Transverse colon (tissue), 4 donors: Measurements from ENCODE around the gene SCTR. TPM values are rescaled to one million over a fixed set of nuclear protein-coding genes. Genes with fewer than 3 reads are reported as not detected.

Experiments used
- DNase-seq: peaks from one replicate; pipeline ENCODE4 v3.0.0-alpha.2; 2019
- H3K27ac ChIP-seq, 4 donors: fragments of 200-600 bp; sonication (generic); 2 replicates each; pipeline ENCODE4 v1.5.1; 2016 to 2018; ENCODE audit warnings: inconsistent platforms in 4 of 4
- H3K27me3 ChIP-seq: fragments of 200-600 bp; sonication (generic); 2 replicates; pipeline ENCODE4 v1.5.1; 2017; ENCODE audit warnings: inconsistent platforms
- H3K36me3 ChIP-seq, 4 donors: fragments of 200-600 bp; sonication (generic); 2 replicates each; pipeline ENCODE4 v1.5.1; 2017 to 2019; ENCODE audit warnings: inconsistent platforms in 4 of 4
- H3K4me1 ChIP-seq, 4 donors: fragments of 200-600 bp; sonication (generic); 2 replicates each; pipeline ENCODE4 v1.5.1; 2017 to 2020; ENCODE audit warnings: inconsistent platforms in 4 of 4
- H3K4me3 ChIP-seq, 4 donors: fragments of 200-600 bp; sonication (generic); 1 replicate in 1 of 4; 2 replicates in 3 of 4; pipeline versions ENCODE4 v1.5.1 to v1.6.1; 2017 to 2019; ENCODE audit warnings: inconsistent platforms in 4 of 4
- H3K9me3 ChIP-seq, 2 donors: fragments of 200-600 bp; sonication (generic); 2 replicates each; pipeline ENCODE4 v1.5.1; 2017 to 2019; ENCODE audit warnings: inconsistent platforms in 2 of 2
- CTCF ChIP-seq, 5 experiments: fragments of 200-600 bp in 3 of 5; fragments of 450-650 bp in 2 of 5; sonication (generic) in 3 of 5; IDR thresholded peaks; 1 replicate in 2 of 5; 2 replicates in 3 of 5; pipeline ENCODE4 v1.5.1; 2016 to 2017; ENCODE audit warnings: antibody characterized with exemption in 5 of 5, inconsistent platforms in 3 of 5, mild to moderate bottlenecking in 2 of 5, moderate library complexity in 1 of 5
- EP300 ChIP-seq: sonication (generic); formaldehyde crosslinking; IDR thresholded peaks from one replicate; pipeline ENCODE4 v1.6.1; 2017; ENCODE audit warnings: antibody characterized with exemption, low read depth
- POLR2A ChIP-seq: fragments of 450-650 bp; IDR thresholded peaks from one replicate; pipeline ENCODE4 v1.6.1; 2016; ENCODE audit warnings: antibody characterized with exemption, mild to moderate bottlenecking, moderate library complexity
- POLR2AphosphoS5 ChIP-seq, 3 donors: sonication (generic); formaldehyde crosslinking; IDR thresholded peaks; one replicate each; pipeline ENCODE4 v1.6.1; 2016; ENCODE audit warnings: antibody characterized with exemption in 3 of 3
- WGBS, 2 donors: methylation state at CpG; one replicate each; pipeline ENCODE4 v1.1.5; 2018; ENCODE audit warnings: low coverage in 1 of 2; 5-methylcytosine and 5-hydroxymethylcytosine counted together
- in situ Hi-C, 4 donors: fragments of 200-750 bp; cut with MboI; loops; one replicate each; pipeline versions ENCODE4 v1.15.0 to v1.15.1; 2017; ENCODE audit warnings: low sequenced_read_pairs in 3 of 4, low pct_ligation_motif_present in 1 of 4, low pct_unique_long_range_greater_than_20kb in 1 of 4
- intact Hi-C: fragments of 100-400 bp; cut with DNase I; formaldehyde crosslinking; loops from one replicate; pipeline ENCODE4 v1.15.1; 2023; ENCODE audit warnings: low total_unique reads
- total RNA-seq, 4 donors: library from RNA; depleted of rRNA; stranded (reverse); fragments of >200 nt; gene quantifications; one replicate each; pipeline ENCODE4 v1.1.0, GENCODE V29; 2016

The SCTR gene
- total RNA-seq, 4 donors from 2014 or later, result not detected

GRCh38 chr2:119490653-119491195 is 33.6 kb downstream of the SCTR start:
- Histone ChIP-seq H3K36me3 (no peaks in the 10 kb centered on the region), H3K4me1 (peaks cover 13 to 30% (median 25%) of the 10 kb centered on the region in 4 donors), H3K27ac (no peak overlapping the region), H3K4me3 (no peak overlapping the region), H3K27me3 (no peaks in the 10 kb centered on the region), H3K9me3 (no peaks in the 10 kb centered on the region)
- TF ChIP-seq POLR2AphosphoS5 (IDR thresholded peaks at IDR 0.05), result no peak
- in situ Hi-C loops, result loop anchor here in 1 of 4 donors (25.0 kb wide), 1 partner anchor 603 kb away; no protein-coding TSS in a partner anchor
- 68% methylated on average over 7 of the region's 7 CpGs; no CpG with 5 or more reads in 1 of the 2 donors for WGBS, 2 donors
- intact Hi-C loops, result no loop called here
- no peak for DNase-seq

- H3K27me3 ChIP-seq, result no peaks in the 10 kb centered on the region
- in situ Hi-C loops, result loop anchor here in 1 of 4 donors (25.0 kb wide), 1 partner anchor 603 kb away; no protein-coding TSS in a partner anchor
- H3K36me3 ChIP-seq, result no peaks in the 10 kb centered on the region
- peak overlapping the region in 2 of 4 donors; percentile 34 to 68 for H3K27ac ChIP-seq
- peaks cover 13 to 30% (median 25%) of the 10 kb centered on the region in 4 donors for H3K4me1 ChIP-seq
- intact Hi-C loops, result no loop called here
- 92 to 100% methylated on average over 2 to 8 of the region's 8 CpGs for WGBS, 2 donors
- H3K9me3 ChIP-seq, result no peaks in the 10 kb centered on the region
- no peak for DNase-seq
- no peak for TF ChIP-seq POLR2AphosphoS5 (IDR thresholded peaks at IDR 0.05)
- no peak for TF ChIP-seq EP300
- no peak for TF ChIP-seq POLR2A
- TF ChIP-seq CTCF (IDR thresholded peaks at IDR 0.05), result no peak
- H3K4me3 ChIP-seq, result no peak overlapping the region
Measured at GRCh38 chr2:119490106-119490505, 34.2 kb downstream of the SCTR start.

- no peak overlapping the region for H3K4me3 ChIP-seq
- 60 to 87% methylated on average over 1 to 10 of the region's 10 CpGs for WGBS, 2 donors
- TF ChIP-seq EP300 (no peak), POLR2AphosphoS5 (IDR thresholded peaks at IDR 0.05) (peak in 1 of 3 donors; percentile 62), POLR2A (no peak), CTCF (IDR thresholded peaks at IDR 0.05) (no peak)
- H3K4me1 ChIP-seq, result peaks cover 13 to 30% (median 25%) of the 10 kb centered on the region in 4 donors
- H3K36me3 ChIP-seq, result no peaks in the 10 kb centered on the region
- in situ Hi-C loops (loop anchor here in 1 of 4 donors (25.0 kb wide), 1 partner anchor 602 kb away; no protein-coding TSS in a partner anchor), intact Hi-C loops (no loop called here)
- H3K27me3 ChIP-seq, result no peaks in the 10 kb centered on the region
- H3K9me3 ChIP-seq, result no peaks in the 10 kb centered on the region
- peak overlapping the region; percentile 32 to 68 (median 56) for H3K27ac ChIP-seq
- DNase-seq, result peak; percentile 73
Measured at GRCh38 chr2:119489232-119489952, 34.9 kb downstream of the SCTR start.

GRCh38 chr2:119488245-119489214 is 35.8 kb downstream of the SCTR start:
- peak overlapping the region; percentile 51 to 68 (median 62) for H3K27ac ChIP-seq
- 81 to 100% methylated on average over 1 to 24 of the region's 24 CpGs for WGBS, 2 donors
- in situ Hi-C loops, result loop anchor here in 1 of 4 donors (25.0 kb wide), 1 partner anchor 601 kb away; no protein-coding TSS in a partner anchor

More at GRCh38 chr2:119488245-119489214, 35.8 kb downstream of the SCTR start:
- no peak for DNase-seq
- peaks cover 13 to 30% (median 25%) of the 10 kb centered on the region in 4 donors for H3K4me1 ChIP-seq
- H3K27me3 ChIP-seq, result no peaks in the 10 kb centered on the region
- intact Hi-C loops, result no loop called here
- H3K9me3 ChIP-seq, result no peaks in the 10 kb centered on the region
- no peaks in the 10 kb centered on the region for H3K36me3 ChIP-seq
- H3K4me3 ChIP-seq, result no peak overlapping the region
- no peak for TF ChIP-seq POLR2A
- TF ChIP-seq POLR2AphosphoS5 (IDR thresholded peaks at IDR 0.05), result no peak
- no peak for TF ChIP-seq CTCF (IDR thresholded peaks at IDR 0.05)
- no peak for TF ChIP-seq EP300
